Measurements from ENCODE around the gene MAEA.

MAEA gene

DNA sequence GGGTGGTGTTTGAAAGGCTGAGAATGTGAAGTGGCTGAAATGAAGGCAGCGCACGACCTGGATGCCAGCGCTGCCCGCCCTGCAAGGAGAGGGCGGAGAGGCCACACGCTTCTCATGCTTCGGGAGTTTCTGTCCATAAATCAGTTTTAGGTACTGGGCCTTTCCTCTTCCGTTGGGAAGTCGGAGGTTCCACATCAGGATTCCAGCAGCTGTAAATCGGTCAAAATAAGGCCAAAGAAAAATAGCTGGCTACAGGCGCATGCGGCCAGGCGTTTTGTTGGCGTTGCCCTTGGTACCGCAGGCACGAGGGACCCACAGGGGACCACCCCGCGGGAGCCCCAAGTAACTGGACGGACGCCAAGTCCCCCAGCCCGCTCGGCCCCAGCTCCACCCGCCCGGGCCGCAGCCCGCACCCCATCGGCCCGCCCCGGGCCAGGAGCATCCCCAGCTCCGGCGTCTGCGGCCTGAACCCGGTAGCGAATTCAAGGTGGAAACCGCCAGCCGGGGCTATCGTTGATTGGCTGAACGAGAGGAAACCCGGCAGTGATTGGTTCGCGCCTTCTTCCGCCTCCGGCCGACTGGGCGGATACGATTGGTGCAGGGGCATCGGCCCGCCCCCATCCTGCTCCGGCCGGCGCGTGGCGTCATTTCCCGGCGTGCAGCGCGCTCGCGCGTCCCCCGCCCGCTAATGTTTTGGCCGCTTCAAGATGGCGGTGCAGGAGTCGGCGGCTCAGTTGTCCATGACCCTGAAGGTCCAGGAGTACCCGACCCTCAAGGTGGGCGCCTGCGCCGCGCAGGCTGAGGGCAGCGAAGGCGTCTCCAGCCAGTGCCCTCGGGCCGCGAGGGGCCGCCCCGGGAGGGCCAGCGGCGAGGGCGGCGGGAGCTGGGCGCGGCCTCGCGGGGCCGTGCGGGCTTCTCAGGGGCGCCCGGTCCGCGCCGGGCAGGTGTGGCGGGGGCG, at the start of gene MAEA:
TSS of gene MAEA (plus strand) at position 685 of the 958 bp plus-strand sequence. CDS start at position 708, 23 bp downstream.
- Histone ChIP-seq H3K4me3 (peak within 1 kb of the TSS; percentile 56 to 97 (median 88)), H3K27ac (peak within 1 kb of the TSS; percentile 79 to 97 (median 91))

DNA sequence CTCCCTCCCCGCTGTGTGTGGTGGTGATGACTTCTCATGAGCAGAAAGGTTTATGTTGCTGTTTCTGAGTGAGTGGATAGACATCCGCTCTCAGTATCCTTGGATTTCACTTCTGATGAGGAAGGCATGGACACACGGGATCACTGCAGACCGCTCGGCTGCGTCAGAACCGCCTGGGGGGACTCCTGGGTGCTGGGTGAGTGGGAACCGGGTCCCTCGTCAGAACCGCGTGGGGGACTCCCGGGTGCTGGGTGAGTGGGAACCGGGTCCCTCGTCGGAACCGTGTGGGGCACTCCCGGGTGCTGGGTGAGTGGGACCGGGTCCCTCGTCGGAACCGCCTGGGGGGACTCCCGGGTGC, 49.8 kb upstream of the MAEA start:
- Histone ChIP-seq H3K27ac (no peak overlapping the region), H3K4me3 (no peak overlapping the region)

DNA sequence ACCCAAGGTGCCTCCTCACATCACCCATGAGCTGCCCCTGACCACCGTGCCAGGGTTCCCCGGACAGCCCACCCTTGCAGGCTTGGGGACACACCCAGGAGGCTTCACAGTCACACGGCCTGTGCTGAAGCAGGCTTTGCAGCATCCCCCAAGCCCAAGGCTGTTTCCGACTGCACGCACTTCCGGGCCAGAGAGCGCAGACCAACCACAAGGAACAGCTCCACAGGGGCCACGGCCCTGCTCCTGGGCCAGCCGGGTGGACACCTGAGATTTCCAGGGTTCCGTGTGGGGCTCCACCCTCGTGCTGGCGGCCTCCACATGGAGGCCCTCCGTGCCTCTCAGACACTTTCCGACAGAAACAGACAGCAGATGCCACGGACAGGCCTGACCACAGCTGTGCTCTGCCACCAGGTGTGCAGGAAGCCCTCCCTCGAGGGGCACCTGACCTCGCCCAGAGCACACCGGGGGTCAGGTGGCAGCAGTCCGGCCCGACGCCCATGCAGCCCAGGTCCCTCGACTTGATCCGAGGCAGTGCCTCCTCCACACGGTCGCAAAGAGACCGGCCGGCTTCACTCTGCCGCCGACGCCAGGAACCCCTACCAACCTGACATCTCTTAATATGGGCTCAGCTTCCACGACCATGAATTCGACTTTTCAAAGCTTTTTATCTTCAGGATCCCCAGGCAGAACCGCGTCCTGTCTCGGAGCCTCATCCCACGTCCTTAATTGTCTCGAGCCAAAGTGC, 48.8 kb upstream of the MAEA start:
- Histone ChIP-seq H3K4me3 (no peak overlapping the region), H3K27ac (no peak overlapping the region)

DNA sequence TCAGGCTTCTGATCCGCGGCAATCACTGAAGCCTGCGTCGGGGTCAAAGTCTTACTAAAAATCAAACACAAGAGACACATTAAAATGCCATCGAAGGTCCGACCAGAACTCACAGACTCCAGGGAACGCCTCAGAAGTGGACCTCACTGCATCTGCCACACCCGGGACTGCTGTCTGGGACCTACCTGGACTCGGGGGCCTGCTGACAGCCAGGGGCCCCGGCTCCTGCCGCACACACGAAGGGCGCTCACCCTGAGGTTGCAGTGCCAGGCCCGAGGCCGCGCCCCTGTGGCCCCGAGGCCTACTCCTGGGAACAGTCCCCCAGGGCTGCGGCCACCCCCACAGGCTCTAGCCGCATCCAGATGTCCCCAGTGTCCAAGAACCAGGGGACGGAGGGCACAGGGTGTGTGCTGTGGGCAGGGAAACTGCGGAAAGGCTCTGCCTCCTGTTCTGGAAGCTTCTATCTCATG, 48.2 kb upstream of the MAEA start:
- Histone ChIP-seq H3K27ac (peak overlapping the region in 1 of 21 experiments; percentile 0), H3K4me3 (no peak overlapping the region)

DNA sequence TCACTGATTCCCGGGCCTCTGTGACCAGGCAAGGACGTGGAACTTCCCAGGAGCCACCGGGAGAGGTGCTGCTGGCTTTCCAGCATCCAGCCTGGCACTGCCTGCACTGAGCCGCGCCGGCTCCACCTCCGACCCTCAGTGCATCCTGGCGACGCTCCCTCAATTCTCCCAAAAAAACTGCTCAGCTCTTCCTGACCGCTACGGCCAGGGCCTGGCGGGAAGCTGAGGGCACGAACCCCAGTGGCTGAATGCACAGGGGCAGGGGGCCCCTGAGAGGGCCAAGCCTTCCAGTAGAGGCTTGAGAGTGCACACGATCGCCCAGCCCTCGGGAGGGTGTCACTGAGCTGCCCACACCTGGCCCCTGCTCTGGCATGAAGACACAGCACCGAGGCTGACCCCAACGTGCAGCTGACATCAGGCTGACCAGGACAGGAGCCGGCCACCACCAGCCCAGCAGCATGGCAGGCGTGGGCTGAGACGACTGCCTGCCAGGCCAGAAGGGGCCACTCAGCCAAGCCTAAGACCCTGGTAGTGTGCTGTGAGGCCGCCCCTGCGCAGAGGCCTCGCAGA, 47.7 kb upstream of the MAEA start:
- peak overlapping the region in 1 of 21 experiments; percentile 0 for H3K27ac ChIP-seq

DNA sequence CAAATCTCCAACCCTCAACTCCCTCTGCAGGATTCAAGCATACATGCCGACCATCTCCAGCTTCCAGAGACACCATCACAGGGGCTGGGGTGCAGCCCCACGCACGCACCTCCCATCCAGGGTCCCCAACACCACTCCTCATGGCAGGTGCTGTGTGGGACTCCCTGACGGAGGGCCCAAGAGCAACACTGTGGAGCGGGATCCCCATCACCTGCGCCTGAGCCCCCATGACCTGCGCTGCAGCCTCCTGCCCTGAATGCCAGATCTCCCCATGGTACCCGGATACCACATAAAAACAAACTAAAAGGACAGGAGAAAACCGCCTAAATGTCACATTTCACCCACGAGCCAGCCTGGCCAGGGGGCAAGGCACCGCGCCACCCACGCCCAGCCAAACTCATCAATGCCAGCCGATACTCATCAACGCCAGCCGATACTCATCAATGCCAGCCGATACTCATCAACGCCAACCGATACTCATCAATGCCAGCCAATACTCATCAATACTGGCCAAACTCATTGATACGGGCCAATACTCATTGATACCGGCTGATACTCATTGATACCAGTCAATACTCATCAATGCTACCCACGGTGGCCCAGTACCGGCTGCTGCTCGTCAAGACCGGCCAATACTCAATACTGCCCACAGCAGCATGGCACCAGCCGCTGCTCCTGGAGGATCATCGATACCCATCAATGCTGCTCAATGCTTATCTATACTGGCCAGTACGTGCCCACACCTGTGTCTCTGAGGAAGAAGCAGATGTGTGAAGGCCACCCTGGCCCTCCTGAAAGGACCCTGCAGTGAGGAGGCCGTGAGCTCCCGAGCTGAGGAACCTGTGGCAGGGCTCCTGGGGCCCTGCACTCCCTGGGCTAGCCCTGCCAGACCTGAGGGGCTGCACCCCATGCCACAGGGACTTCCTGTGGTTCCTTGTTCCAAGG, 46.9 kb upstream of the MAEA start:
- no peak overlapping the region for H3K4me3 ChIP-seq
- H3K27ac ChIP-seq = peak overlapping the region in 3 of 21 experiments; percentile 0 to 28 (median 2)

More for the DNA sequence above, 47.7 kb upstream of the MAEA start:
- no peak overlapping the region for H3K4me3 ChIP-seq

DNA sequence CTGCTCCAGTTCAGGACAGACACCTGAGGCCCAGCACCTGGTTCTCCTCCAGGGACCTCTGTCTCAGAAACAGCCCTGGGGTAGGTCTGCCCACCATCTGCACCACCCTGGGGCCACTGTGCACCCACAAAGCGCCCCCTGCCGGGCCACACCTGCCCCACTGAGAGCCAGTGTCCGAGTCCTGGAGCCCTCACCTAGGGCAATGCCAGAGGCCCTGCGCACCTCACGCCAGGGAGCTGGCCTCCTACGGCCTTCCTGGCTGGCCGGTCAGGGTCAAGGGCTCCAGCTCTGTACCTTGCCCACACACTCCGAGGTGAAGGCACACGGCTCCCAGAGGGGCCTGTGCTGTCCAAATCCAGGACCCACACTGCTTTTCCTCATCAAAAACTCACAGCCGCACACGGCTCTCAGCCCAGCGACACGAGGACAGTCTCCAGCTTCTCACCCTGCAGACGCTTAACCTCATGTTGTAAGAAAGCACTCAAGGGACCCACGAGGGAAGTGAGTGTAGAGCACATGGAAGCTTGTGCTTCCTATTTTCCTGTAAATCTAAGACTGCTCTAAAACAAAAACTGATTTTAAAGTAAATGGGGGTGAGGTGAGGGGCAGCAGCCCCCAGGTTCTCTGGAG, 46.1 kb upstream of the MAEA start:
- no peak overlapping the region for H3K4me3 ChIP-seq
- peak overlapping the region in 5 of 21 experiments; percentile 2 to 40 (median 6) for H3K27ac ChIP-seq

DNA sequence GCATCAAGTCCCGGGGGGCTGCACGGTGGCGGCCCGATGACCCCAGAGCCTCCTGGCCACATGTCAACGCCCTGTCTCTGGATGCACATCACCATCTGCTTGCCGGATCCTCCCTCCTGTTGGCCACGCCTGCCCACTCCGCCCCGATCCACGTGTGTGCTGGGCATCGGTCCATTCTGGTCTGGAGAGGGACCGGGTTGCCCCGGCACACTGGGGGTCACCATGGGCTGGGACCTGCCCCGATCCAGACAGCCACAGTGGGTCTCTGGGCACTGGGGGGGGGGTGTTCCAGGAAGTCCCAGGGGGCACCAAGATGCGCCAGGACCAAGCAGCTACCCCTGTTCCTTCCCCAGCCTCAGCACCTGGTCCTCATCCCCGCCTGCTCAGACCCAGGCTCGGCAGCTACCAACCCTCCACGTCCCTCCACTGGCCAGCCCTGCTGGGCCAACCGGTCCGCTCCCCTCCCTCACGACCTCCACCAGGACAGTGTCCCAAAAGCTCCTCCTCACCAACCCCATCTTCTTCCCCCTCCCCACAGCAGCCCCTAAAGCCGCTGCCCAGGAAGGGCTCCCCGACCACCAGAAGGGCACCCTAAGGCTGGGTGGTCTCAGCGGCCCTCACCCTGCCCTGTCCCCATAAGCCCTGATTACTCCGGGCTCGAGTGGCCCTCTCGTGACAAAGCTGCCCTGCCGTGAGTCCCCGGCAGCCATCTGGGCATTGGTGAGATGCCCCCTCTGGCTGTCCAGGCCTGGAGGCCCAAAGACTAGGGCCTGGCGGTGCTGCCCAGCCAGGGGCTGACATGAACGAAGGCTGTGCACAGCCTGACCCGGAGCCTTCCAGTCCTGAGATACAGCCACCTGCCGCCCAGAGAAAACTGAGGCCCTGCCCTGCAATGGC, 45.4 kb upstream of the MAEA start:
- peak overlapping the region in 5 of 21 experiments; percentile 2 to 40 (median 6) for H3K27ac ChIP-seq
- H3K4me3 ChIP-seq = no peak overlapping the region

DNA sequence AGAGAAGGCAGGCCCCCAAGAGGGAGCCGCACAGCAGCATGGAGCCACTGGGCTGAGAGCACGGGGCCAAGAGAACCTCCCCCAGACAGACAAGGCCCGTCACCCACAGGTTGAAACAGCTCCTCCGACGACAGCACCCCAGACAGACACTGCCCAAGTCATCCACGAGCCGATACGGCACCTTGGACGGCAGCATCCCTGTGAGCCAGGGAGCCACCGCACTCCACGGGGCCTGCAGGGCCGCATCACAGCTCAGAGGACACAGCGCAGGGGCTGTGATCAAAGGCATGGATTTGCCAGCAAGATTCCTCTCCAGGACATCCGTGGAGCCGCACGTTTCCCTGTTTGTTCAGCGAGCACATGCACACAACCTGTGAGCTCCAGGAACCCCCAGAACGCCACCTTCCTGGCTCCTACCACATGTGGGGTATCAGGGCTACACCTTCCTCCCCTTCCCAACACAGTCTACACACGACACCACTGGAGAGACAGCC, 44.7 kb upstream of the MAEA start:
- no peak overlapping the region for H3K4me3 ChIP-seq

DNA sequence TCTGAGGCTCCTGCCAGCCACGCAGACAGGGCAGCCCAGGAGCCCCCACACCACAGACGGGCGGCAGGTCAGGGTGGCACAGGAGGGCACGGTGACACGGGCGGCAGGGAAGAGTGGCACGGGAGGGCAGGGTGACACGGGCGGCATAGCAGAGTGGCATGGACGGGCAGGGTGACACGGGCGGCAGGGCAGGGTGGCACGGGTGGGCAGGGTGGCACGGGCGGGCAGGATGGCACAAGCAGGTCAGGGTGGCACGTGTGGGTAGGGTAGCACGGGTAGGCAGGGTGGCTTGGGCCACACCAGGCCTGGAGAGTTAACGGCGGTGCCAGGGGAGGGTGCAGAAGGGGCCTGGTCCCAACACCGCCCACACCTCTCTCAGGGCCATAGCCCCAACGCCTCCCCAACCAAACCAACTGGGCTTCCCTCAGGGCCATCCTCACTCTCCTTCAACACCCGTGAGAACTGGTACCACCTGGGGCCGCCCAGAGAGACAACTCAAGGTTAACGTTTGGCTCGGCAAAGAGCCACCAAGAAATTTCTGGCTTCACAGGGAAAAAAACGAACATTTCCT, 44.1 kb upstream of the MAEA start:
- peak overlapping the region in 6 of 21 experiments; percentile 38 to 99 (median 95) for H3K27ac ChIP-seq
- H3K4me3 ChIP-seq = no peak overlapping the region

More for the DNA sequence above, 44.7 kb upstream of the MAEA start:
- H3K27ac ChIP-seq = peak overlapping the region in 2 of 21 experiments; percentile 14 to 99

DNA sequence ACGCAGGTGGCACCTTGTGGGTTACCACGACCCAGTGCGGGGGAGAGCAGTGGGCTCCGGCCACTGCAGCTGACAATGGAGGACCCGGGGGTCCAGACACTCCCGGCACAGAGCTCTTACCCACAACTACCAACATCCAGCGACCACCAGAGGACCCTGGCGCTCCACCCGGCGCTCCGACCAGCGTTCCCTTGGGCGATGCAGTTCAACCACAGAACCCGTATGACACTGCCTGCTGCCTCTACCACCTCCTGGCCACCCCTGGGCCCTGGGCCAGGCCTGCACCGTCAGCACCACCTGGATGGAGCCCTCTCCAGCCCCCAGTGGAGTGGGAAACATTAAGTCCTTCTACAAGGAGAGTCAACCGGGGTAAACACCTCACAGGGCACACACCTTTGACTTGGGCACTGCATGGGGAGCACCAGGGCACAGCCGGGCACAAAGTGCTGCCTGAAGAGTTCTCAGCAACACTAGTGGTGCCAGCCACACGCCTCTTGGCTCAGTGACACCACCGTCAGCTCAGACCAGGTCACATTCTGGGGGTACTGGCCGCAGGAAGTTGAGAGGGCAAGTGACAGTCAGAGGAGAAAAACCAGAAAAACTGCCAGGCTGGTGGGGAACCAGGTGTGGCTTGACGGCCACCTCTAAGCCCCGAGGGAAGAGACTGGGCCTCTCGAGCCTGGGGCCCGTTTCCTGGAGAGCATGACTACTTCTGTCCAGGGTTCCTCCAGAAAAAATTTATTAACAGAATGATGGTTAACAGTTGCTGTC, 43.4 kb upstream of the MAEA start:
- Histone ChIP-seq H3K27ac (peak overlapping the region in 13 of 21 experiments; percentile 5 to 100 (median 96)), H3K4me3 (peak overlapping the region in 5 of 7 experiments; percentile 78 to 93 (median 83))

DNA sequence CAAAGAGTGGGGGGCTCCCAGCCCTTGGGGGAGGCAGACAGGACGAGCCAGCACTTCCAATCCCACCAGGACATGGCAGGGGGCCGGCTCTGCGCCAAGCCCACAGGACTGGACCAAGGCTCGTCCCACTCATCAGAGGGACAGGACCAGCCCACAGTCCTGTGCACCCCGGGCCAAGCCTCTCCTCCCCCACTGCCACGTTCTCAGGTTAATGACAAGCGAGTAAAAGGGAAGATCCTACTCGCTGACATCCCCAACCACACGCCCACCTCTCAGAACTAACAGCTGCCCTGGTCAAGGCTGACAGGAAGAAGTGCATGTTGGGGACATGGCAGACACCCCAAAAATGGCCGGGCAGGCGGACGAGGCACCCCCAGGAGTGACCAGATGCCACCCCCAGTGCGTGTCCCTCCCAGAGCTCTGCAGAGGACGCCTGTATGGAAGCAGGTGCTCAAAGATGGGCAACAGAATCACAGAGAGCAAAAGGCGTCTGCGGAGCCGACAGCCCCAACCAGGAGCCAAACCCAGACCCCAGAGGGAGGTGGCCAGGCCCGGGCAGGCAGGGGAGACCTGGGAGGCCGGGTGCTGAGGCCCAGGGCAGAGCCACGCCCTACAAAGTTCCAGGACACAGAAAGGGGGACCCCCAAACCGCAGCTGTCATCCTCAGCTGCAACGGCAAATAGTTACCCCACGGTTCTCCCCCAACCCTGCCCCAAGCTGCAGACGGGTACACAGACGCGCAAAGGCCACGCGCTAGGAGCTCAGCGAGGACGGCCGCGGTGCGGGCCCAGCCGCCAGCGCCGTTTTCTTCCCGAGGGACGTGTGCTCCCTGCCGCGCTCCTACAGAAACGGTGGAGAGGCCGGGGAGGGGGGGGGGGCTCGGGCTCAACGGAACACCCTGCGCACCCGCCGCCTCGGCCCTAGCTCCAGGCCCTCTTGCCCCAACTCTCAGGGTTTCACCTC, 42.5 kb upstream of the MAEA start:
- Histone ChIP-seq H3K4me3 (peak overlapping the region; percentile 78 to 93 (median 83)), H3K27ac (peak overlapping the region; percentile 88 to 100 (median 96))

DNA sequence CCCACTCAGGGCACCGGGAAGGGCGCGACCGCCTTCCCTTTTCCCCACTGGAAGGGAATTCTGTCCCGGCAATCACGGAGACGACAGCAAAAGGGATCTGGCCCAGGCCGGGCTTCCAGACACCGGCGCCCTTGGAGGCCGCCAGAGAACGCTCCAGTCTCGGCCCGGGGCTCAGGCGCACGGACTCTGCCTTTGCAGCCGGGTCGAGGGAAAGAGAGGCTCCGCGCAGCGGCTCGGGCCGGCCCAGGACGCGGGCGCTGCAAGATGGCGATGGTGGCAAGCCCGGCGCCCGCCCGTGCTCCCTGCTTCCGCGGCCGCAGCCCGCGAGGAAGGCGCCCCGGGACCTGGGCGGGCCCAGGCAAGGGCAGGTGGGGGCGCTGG, 41.8 kb upstream of the MAEA start:
- H3K27ac ChIP-seq = peak overlapping the region; percentile 88 to 100 (median 96)
- peak overlapping the region; percentile 78 to 93 (median 83) for H3K4me3 ChIP-seq

DNA sequence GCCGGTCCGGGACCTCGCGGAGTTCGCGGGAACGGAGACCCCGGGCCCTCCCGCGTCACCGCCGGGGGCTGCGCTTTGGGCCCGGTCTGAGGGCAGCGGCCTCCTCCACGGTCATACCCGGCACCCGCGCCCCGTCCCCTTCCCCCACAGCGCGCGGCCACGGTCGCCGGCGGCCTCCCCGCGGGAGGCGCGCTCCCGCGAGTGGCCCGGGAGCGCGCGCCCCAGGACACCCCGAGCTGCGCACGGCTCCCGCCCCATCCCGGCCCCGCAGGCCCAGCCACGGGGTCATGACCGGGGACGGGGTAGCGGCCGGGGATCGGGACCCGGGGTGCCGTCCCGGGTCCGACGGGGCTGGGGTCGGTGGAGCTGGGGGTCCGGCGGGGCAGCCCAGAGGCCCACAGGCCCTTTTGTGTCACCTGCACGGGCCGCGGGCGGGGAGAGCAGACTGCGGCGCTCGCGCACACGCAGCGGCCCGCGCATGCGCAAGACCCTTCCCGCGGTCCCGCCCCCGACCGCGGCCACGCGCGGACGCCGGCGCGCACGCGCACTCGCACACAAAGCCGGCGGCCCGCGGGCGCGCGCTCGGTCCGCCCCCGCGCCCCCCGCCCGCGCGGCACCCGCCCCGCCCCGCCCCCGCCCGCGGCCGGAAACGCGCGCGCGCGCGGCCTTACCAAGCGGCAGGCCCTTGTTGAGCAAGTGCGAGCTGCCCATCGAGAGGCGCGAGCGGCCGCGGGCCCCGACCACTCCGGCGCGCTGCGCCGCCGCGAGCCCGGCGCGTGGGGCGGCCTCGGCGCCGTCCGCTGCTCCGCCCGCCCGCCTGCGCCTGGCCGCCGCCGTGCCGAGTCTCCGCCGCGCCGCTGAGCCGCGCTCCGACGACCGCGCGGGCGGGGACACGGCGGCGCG, 41.2 kb upstream of the MAEA start, which contains the start of gene CTBP1:
TSS of gene CTBP1 (minus strand) at position 886 of the 903 bp plus-strand sequence. CDS start 7,799 bp downstream, outside the sequence.
- H3K4me3 ChIP-seq = peak within 1 kb of the TSS; percentile 78 to 93 (median 83)
- peak within 1 kb of the TSS; percentile 91 to 100 (median 97) for H3K27ac ChIP-seq

All from skin epidermis (tissue), 12 donors.